HTR-8/SVneo (cell line): ENCODE data around the gene PREX1.

ENCODE experiments used
- DNase-seq: peaks from one replicate; pipeline ENCODE4 v3.0.0; 2011; ENCODE audit warnings: low spot score, mixed read lengths; ENCODE audit not compliant: insufficient read length
- FAIRE-seq: peaks from 2 replicates; lab custom pipeline; 2011; peaks lifted over from hg19 to GRCh38; lab: Jason Lieb, UNC

PREX1 gene

DNA sequence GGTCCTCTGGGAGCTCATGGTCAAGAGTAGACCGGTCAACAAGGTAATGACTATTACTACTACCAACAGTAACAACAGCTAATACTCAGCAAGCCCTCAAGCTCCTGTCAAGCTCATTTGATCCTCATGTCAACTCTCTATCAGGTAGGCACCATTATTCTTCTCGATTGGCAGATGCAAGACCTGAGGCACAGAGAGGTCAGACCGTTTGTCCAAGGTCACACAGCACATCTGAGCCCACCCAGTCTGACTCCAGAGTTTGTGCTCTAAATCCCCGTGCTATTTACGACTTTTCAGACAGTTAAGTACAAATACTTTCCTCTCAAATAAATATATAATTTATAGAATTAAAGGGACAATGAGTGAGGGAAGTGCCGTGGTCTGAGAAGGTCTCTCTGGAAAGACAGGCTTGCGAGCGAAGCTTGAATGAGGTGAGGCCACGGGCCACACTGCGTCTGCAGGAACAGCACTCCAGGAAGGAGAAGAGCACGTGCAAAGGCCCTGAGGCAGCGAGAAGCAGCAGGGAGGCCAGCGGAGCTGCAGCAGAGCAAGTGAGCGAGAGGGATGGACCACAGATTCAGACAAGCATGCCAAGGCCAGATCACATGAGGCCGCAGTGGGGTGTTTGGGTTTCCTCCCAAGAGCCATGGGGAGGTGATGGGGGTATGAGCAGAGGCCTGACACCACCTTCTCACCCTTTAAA, 117.3 kb downstream of the PREX1 start:
- no peak for DNase-seq
- FAIRE-seq, result peak; percentile 13

DNA sequence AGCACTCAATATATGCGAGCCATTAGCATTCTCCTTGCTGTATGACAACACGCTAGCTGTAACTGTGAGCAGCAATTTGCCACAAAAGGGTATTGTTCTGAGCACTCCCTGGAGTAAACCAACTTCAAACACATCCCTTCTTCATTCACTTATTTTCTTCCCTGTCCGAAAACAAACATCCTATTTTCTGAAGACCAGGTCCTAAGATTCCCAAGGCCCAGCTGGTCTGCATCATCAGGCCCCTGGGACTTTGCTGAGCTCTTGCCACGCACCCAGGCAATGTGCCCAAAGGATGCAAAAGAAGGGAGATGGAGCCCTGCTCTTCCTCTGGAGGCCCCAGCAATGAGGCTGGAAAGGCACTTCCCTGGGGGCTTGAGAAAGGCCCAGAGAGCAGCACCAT, 118.1 kb downstream of the PREX1 start:
- FAIRE-seq (no peak), DNase-seq (no peak)

DNA sequence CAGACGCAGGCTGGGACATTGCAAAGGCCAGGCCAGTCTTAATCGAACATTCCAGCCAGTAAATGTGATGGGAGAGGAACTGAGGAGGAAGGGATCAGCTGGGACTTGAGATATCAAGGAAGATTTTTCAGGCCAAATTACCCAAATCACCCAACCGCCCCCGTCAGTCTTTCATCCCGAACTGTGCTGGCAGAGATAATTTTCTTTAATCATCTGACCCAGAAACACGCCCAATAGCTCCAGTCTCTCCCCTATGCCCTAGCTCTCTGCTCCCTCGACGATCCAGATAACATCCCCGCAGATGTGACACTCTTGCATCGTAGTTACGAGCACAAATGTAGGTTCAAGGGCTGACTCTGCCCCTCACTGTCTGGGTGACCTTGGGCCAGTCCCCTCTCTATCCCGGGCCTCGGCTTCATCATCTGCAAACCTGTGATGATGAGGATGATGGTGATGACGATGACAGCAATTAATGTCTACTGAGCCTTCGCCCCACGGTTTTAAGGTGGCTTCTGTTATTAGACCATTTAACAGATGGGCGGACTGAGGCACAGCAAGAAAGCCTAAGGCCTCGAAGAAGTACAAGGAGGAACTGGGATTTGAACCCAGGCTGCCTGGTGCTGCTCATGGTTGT, 118.6 kb downstream of the PREX1 start:
- DNase-seq (no peak), FAIRE-seq (peak; percentile 44)

DNA sequence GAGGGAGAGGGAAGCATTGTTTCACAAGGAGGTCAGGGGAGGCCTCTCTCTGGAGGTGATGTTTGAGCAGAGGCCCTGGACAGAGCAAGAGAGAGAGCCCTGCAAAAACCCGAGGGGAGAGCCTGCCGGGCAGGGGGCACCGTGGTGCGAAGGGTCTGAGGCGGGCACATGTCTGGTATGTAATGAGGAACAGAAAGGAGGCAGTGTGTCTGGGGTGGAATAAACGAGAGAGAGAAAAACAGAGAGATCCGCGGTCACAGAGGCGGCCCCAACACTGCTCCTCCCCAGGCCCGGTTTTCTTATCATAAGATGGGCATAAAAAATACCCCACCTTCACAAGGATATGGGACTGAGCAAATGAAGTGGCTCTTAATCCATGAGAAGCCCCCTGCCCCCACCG, 119.2 kb downstream of the PREX1 start:
- FAIRE-seq, result no peak

DNA sequence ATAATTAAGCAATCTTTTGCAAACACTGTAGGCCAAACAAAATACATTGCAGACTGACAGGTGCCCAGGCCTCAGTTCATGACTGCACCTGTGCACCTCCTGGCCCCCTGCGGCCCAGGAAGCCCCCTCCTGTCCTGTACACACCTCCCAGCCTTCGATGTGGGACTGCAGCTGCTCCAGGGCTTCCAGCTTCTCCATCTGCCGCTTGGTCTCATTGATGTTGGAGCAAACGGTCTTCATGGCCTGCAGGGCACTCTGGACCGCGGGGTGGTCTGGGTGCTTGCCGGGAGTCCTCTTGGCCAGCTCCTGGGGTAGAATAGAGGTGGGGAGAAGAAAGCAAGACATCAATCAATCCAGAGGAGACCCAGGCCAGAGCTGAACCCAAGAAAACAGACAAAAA, 119.7 kb downstream of the PREX1 start:
- FAIRE-seq (no peak), DNase-seq (no peak)

More for the DNA sequence above, 119.2 kb downstream of the PREX1 start:
- DNase-seq, result no peak

DNA sequence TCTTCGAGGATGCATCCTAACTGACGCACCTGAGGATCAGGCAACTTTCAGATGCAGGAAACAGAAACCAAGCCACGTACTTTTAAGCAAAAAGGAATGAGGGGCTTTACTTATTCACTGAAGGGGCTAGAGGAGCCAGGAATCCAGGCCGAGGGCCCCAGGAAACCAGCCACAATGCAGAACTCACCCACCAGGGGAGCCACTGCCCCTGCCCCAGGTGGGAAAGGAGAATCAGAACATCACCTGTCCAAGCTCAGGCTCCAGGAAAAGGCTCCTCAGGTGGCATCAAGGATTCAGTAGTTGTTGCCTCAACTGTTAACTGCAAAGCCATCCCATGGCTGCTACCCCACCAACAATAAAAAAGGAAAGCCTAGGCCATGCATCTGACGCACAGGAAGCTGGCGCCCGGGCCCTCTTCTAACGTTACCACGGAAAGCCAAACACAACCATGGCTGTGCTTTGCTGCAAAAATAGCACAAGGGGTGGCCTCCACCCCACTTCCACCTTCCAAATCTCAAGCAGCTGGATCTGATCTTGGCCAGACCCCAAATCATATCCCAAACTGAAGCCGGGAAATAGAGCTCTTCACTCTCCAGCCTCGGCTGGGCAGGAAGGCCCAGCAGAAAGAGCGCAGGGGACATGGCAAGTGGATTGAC, 121.0 kb downstream of the PREX1 start:
- FAIRE-seq, result no peak
- no peak for DNase-seq

DNA sequence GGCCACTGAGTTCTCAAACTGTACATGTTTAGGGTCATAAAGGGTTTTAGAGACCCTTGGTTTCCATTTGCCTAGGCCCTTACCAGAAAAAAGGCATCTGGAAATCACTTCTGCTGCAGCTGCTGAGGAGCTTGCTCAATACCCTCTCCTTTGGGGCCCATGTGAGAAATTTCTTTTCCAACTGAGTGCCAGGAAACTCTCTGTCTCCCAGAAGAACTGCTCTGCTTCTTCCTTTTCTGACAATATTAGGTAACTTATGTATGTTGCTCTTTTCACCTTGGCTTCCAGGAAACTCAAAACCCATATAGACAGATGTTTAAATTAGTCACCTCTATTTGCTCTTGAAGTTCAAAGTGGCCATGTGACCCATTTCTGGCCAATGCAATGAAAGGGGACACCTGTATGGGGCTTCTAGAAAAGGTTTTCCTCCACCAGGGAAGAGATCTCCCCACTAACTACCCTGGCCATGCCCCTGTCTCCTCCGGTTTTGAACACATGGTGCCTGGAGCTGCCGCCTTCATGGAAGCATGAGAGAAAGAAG, 121.6 kb downstream of the PREX1 start:
- DNase-seq (no peak), FAIRE-seq (no peak)

DNA sequence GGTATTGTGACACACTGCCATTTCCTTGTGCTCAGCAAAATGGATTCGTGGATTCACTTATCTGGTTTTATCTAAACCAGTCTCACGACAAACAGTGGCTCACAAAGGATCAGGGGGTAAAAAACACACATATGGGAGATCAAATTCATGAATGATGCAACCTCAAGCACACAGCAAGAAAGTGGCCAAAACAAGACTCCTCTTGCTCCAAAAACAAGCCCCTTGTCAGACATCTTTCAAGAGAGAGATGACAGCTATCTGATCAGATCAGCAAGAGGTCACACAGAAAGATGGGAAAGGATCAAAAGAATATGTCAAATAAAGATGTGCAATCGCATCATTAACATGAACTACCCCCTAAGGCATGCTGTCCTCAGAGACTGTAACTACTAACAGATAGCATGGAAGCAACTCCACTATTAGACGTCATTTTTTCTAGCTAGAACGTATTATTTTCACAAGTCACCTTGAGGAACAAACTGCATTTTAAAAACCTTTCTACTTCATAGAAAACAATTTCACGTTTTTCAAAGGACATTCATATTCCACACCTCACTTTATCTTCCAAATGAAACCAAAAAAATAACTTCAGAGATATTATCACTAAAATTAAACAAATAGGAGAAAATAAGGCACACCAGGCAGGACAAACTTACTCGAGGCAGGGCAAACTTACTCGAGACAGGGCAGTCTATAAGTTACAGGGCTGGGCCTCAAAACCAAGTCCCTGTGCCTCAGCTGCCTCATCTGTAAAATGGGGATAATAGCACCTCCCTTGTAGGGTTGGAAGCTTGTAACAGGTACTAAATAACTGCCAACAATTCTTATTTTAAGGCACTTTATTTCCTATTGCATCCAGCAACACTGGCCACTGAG, 122.3 kb downstream of the PREX1 start:
- FAIRE-seq, result peak; percentile 52

DNA sequence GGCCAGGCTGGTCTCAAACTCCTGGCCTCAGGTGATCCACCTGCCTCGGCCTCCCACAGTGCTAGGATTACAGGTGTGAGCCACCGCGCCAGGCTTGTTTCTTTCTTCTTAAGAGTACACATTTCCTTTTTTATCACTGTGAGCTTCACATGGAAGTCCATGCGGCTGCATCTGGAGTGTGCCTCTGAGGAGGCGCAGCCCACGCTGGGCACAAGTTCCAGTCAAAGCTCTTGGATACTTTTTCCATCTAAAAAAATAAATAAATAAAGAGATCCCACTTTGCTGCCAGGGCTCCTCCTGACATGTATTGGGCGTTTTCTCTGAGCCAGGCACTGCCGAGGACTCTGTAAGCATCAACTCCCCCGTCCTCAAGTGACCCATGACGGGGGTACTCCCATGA, 123.0 kb downstream of the PREX1 start:
- DNase-seq (no peak), FAIRE-seq (no peak)

More for the DNA sequence above, 122.3 kb downstream of the PREX1 start:
- no peak for DNase-seq

DNA sequence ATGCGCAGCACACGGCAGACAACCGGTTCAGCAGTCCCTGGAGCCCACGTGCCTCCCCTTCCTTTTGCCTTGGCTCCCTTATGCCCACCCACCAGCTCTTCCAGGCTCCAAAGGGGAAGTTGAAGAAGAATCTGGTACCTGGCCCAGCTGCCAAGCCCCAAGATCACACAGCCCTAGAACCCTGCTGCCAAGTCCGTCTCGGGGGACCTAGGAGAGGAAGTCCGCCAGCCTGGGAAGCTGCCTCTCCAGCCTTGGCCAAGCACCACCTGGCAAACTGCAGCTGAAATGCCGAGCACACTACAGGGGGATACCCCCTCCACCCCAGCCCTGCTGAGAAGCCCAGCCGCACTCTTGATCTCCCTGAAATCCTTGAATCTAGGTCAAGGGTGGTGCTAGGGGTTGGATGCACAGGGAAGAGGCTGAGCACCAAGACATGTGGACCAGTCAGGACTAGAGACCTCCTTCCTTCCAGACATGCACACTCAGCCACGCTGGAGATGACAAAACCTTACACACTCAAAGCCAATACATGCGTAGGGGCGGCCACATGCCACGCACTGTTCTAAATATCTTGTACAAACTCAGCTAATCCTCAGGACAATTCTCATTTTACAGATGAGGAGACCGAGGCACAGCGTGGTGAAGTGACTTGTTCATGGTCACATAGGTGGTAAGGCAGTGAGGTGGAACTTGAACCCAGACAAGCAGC, 124.1 kb downstream of the PREX1 start:
- FAIRE-seq, result peak; percentile 79
- no peak for DNase-seq

DNA sequence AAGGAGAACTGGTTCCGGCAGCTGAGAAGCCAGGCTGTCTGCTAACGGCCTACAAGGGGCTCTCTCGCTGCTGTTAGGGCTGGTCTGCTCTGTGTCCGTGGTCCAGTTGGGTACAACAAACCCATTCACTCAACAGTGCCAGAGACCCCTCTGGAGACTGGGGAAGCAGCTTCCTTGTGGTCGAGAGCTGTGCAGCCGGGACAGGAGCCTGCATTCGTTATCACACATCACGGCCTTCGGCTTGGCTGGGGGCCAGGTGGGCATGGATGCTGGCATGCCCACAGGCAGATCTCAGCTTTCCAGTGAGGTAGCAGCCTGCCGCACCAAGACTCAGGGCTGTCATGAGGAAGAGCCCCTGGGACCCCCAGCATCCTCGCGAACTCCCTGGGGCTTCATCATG, 124.7 kb downstream of the PREX1 start:
- peak; percentile 16 for FAIRE-seq
- no peak for DNase-seq

DNA sequence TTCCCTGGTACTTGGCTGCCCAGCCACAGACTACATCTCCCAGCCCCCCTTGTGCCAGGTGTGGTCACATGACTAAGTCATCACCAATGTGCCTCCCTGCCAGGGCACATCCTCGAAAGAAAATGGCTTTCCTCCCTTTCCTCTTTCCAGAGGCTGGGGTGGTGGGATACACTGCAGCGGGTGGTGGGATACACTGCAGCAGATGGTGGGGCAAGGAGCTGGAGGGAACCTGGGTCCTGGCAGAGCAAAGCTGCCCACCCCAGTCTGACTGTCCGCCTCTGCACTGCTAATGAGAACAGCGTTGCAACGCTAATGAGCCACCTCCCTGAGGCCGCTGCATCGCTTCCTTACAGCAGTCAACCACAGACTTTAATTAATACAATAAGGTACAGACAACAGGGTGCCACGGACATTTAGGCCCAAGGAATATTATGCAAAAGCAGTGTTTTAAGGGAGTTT, 125.3 kb downstream of the PREX1 start:
- DNase-seq (no peak), FAIRE-seq (no peak)

DNA sequence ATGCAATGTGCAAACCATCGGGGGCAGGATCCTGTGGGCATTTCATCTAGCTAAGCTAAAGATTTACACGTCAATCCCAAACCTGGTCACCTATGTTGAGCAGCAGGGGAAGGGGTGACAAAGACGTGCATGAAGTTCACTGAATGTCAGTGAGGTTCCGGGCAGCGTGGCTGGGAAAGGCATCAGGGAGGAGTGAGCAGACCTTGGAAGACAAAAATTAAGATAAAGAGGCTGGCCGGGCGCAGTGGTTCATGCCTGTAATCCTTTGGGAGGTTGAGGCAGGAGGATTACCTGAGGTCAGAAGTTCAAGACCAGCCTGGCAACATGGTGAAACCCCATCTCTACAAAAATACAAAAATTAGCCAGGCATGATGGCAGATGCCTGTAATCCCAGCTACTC, 126.1 kb downstream of the PREX1 start:
- DNase-seq (no peak), FAIRE-seq (no peak)

DNA sequence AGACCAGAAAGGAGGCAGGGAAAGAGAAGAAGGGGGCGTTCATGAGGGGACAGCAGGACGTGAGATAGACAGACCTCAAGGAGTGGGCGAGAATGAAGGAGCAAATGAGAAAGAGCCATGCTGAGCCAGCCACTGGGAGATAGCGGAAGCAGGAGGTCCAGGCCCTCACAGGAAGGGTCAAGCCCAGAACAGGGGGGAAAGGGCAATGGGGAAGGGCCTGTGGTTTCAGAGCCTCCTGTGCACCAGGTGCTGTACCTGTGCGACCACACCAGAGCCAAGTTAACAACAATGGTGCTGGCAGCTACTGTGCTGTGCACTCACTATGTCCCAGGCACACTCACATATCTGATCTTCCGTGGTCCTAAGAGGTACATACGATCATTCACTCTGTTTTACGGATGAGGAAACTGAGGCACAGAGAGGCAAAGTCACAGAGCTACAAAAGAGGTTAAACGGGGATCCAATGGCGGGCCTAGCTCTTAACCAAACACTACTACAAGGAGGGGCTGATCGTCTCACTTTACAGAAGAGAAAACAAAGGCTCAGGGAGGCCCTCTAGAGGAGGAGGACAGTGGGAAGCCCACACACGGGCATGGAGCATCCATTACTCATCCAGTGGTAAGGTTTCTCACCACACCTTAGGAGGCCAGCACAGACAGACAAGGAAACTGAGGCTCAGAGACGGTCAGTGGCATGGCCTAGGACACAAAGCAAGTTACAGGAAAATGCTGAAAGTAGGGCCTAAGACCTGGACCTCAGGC, 129.1 kb downstream of the PREX1 start:
- FAIRE-seq (peak; percentile 73), DNase-seq (no peak)

DNA sequence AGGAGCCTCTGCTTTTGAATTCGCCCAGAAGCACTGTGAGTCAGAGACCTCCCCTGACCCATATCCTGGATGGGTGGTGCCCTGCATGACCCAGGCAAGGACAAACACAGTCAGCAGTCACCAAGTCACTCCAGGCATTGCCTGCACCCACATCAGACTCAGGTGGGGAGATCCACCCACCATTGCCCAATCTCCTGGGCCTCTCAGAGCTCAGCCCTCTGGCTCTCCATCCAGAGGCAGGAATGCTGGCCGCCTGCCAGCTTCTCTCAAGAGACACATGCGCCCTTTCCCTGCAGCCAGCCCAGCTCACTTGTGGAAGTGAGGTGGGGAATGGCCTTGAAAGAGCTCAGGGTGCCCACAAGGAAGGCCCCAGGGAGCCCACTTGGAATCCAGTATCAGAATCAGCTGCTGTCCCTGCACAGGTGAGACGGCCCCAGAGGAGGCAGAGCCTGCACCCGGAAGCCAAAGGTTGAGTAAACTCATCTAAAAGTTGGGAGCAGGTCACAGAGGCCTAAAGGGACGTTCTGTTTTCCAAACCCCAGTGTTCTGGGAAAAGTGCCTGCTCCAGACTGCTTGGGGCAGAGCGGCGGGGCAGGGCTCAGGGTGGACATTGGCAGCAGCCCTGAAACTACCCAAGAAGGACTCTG, 129.8 kb downstream of the PREX1 start:
- peak; percentile 99 for DNase-seq
- peak; percentile 93 for FAIRE-seq

DNA sequence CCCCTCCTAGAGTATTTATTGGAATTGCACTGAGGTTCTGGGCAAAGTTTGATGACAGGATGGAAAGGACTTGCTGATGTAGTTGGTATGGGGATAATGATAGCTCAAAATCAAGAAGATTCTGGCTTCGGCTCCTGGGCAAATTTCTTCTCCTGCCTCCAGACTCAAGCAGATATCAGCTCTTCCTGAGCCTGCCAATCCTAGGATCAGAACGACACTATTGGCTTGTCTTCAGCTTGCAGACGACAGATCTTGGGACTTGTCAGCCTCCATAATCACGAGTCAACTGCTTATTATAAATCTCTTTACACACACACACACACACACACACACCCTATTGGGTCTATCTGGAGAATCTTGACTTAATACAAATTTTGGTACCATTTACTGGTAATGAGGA, 131.1 kb downstream of the PREX1 start:
- DNase-seq (no peak), FAIRE-seq (no peak)

DNA sequence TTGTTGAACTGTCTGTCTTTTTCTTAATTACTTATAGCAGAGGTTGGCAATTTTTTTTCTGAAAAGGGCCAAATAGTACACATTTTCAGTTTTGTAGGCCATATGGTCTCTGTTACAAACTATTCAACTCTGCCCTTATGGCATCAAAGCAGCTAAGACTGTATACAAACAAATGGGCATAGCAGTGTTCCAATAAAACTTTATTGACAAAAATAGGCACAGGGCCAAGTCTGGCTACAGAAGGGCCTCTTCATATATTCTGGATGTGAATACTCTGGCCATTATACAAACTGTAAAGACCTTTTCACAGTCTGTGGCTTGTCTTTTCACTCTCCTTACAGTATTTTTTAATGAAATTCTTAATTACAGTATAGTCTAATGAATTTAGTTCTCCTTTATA, 132.1 kb downstream of the PREX1 start:
- FAIRE-seq (no peak), DNase-seq (no peak)

DNA sequence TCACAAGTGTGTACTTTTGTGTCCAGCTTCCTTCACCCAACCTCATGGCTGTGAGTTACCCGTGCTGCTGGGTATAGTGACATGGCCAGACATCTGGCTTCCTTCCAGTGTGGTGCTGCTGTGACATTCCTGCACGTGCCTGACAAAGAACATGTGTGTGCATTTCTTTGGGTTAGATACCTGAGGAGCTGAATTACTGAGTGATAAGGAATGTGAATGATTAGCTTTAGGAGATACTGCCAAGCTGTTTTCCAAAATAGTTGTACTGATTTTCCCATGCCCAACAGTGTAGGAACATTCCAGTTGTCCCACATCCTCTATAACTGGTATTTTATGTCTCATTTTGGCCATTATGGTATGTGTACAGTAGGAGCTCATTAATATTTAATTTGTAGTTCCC, 132.5 kb downstream of the PREX1 start:
- FAIRE-seq (no peak), DNase-seq (no peak)
